GM12878 (cell line): ENCODE results near the gene MAVS. TPM values are rescaled to one million over a fixed set of nuclear protein-coding genes. Genes with fewer than 3 reads are reported as not detected.

Source experiments
- BCLAF1 ChIP-seq: fragments of 450-650 bp; IDR thresholded peaks from 2 replicates; pipeline ENCODE4 v1.6.1; 2017; ENCODE audit warnings: antibody characterized with exemption, mild to moderate bottlenecking, moderate library complexity
- CBX5 ChIP-seq: sonication (generic); IDR thresholded peaks from 2 replicates; pipeline ENCODE4 v1.6.1; 2016; ENCODE audit warnings: low read depth, moderate library complexity, mild to moderate bottlenecking, inconsistent platforms
- CHD4 ChIP-seq: fragments of 200-600 bp; sonication (generic); IDR thresholded peaks from 2 replicates; pipeline ENCODE4 v1.6.1; 2016; ENCODE audit warnings: mild to moderate bottlenecking
- CREB1 ChIP-seq: IDR thresholded peaks from 2 replicates; pipeline ENCODE4 v1.6.1; 2012; ENCODE audit warnings: low read depth, mild to moderate bottlenecking, inconsistent platforms
- CTCF ChIP-seq, 3 experiments: IDR thresholded peaks in 2 of 3; conservative IDR thresholded peaks in 1 of 3; 2 replicates each; pipeline ENCODE4 v1.5.1; 2011; ENCODE audit warnings: low read depth in 3 of 3, low read length in 3 of 3, mild to moderate bottlenecking in 3 of 3, control low read depth in 2 of 3, moderate library complexity in 2 of 3, inconsistent platforms in 1 of 3, mixed read lengths in 1 of 3; ENCODE audit not compliant: control insufficient read depth in 2 of 3, insufficient read depth in 1 of 3; ENCODE audit errors: extremely low read depth in 1 of 3
- EGR1 ChIP-seq, 2 experiments: IDR thresholded peaks; 1 replicate in 1 of 2; 2 replicates in 1 of 2; pipeline ENCODE4 v1.6.1; 2011 to 2012; ENCODE audit warnings: low read depth in 2 of 2, low read length in 2 of 2, borderline replicate concordance in 1 of 2, mild to moderate bottlenecking in 1 of 2, moderate library complexity in 1 of 2
- GABPA ChIP-seq: IDR thresholded peaks from 2 replicates; pipeline ENCODE4 v1.6.1; 2014; ENCODE audit warnings: antibody characterized with exemption, low read depth, mild to moderate bottlenecking, inconsistent platforms
- HDGF ChIP-seq: fragments of 450-650 bp; IDR thresholded peaks from 2 replicates; pipeline ENCODE4 v1.6.1; 2016; ENCODE audit warnings: antibody characterized with exemption
- MAX ChIP-seq: IDR thresholded peaks from 2 replicates; pipeline ENCODE4 v1.6.1; 2012; ENCODE audit warnings: low read depth, low read length, improper control_type of control experiment
- NR2F1 ChIP-seq: fragments of 450-650 bp; conservative IDR thresholded peaks from 2 replicates; pipeline ENCODE4 v1.6.1; 2017; ENCODE audit warnings: mild to moderate bottlenecking
- NRF1 ChIP-seq: conservative IDR thresholded peaks from 2 replicates; pipeline ENCODE4 v1.6.1; 2011; ENCODE audit warnings: mild to moderate bottlenecking, low read depth, low read length, improper control_type of control experiment
- PKNOX1 ChIP-seq: fragments of 450-650 bp; IDR thresholded peaks from 2 replicates; pipeline ENCODE4 v1.6.1; 2016; ENCODE audit warnings: mild to moderate bottlenecking
- SREBF1 ChIP-seq: IDR thresholded peaks from 2 replicates; pipeline ENCODE4 v1.6.1; 2012; ENCODE audit warnings: mild to moderate bottlenecking, low read length
- SREBF2 ChIP-seq: IDR thresholded peaks from 2 replicates; pipeline ENCODE4 v1.6.1; 2012; ENCODE audit warnings: mild to moderate bottlenecking, low read length
- STAT1 ChIP-seq: fragments of 450-650 bp; conservative IDR thresholded peaks from 2 replicates; pipeline ENCODE4 v1.6.1; 2014; ENCODE audit warnings: antibody characterized with exemption, mild to moderate bottlenecking
- polyA plus RNA-seq, 11 experiments: library from polyadenylated mRNA; depleted of rRNA in 4 of 11; unstranded in 6 of 11; stranded (reverse) in 5 of 11; fragments of >200 nt; fragmentation: Nextera tagmentation in 4 of 11; fragmentation: Illumina TruSeq in 1 of 11; extraction: Ambion mirVana in 4 of 11; extraction: Trizol in 1 of 11; gene quantifications; 1 replicate in 1 of 11; 2 replicates in 10 of 11; pipeline versions ENCODE4 v1.2.1 to v1.2.3, GENCODE V29; 2011 to 2016; ENCODE audit warnings: inconsistent platforms in 2 of 11, missing spikeins in 2 of 11, low read depth in 1 of 11
- total RNA-seq, 4 experiments: library from RNA; depleted of rRNA in 3 of 4; stranded (reverse); fragments of >200 nt in 3 of 4; fragmentation: Illumina TruSeq in 1 of 4; extraction: Trizol in 1 of 4; gene quantifications; 2 replicates each; pipeline versions ENCODE4 v1.2.1 to v1.2.3, GENCODE V29; 2013 to 2021
- TF ChIP-seq, protein P1 (sequence below): fragments of 450-650 bp; conservative IDR thresholded peaks from 2 replicates; pipeline ENCODE4 v1.6.1; 2017; ENCODE audit warnings: mild to moderate bottlenecking, moderate library complexity
- TF ChIP-seq, protein P2 (sequence below): fragments of 150-350 bp; IDR thresholded peaks from 2 replicates; pipeline ENCODE4 v1.6.1; 2016; ENCODE audit warnings: low read depth, low read length

Gene MAVS
- total and polyA plus RNA-seq, 10 of the 15 experiments (the other 5 are each of a cell fraction or from before 2014, with no cell fraction given), result 1.6 to 25.2 (median 12.6) TPM

- TF ChIP-seq, protein P1, sequence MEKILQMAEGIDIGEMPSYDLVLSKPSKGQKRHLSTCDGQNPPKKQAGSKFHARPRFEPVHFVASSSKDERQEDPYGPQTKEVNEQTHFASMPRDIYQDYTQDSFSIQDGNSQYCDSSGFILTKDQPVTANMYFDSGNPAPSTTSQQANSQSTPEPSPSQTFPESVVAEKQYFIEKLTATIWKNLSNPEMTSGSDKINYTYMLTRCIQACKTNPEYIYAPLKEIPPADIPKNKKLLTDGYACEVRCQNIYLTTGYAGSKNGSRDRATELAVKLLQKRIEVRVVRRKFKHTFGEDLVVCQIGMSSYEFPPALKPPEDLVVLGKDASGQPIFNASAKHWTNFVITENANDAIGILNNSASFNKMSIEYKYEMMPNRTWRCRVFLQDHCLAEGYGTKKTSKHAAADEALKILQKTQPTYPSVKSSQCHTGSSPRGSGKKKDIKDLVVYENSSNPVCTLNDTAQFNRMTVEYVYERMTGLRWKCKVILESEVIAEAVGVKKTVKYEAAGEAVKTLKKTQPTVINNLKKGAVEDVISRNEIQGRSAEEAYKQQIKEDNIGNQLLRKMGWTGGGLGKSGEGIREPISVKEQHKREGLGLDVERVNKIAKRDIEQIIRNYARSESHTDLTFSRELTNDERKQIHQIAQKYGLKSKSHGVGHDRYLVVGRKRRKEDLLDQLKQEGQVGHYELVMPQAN, result peak; percentile 37; the same call in 1 of the 2 replicates
- TF ChIP-seq HDGF (peak; percentile 96), CBX5 (no peak), CHD4 (no peak), EGR1 (IDR thresholded peaks at IDR 0.05; ENCODE audit: borderline replicate concordance in 1 of 2, low read depth in 2 of 2, low read length in 2 of 2) (peak in 1 of 2 experiments; percentile 98; a peak in 2 of 3 replicates), NRF1 (no peak), MAX (peak; percentile 34; the same call in 1 of the 2 replicates), PKNOX1 (peak; percentile 100), BCLAF1 (no peak), GABPA (peak; percentile 87), STAT1 (0 out of 2 replicates have a peak, but pooled peaks have one; percentile 33), CREB1 (peak; percentile 92), SREBF2 (no peak), NR2F1 (peak; percentile 84), CTCF (IDR thresholded peaks at IDR 0.05 in 2 of 3, conservative IDR thresholded peaks at IDR 0.05 in 1 of 3; ENCODE audit: control insufficient read depth in 2 of 3, extremely low read depth in 1 of 3, insufficient read depth in 1 of 3, low read depth in 3 of 3, low read length in 3 of 3) (peak; percentile 19 to 74 (median 39); a peak in 4 of 6 replicates), SREBF1 (no peak)
- TF ChIP-seq, protein P2, sequence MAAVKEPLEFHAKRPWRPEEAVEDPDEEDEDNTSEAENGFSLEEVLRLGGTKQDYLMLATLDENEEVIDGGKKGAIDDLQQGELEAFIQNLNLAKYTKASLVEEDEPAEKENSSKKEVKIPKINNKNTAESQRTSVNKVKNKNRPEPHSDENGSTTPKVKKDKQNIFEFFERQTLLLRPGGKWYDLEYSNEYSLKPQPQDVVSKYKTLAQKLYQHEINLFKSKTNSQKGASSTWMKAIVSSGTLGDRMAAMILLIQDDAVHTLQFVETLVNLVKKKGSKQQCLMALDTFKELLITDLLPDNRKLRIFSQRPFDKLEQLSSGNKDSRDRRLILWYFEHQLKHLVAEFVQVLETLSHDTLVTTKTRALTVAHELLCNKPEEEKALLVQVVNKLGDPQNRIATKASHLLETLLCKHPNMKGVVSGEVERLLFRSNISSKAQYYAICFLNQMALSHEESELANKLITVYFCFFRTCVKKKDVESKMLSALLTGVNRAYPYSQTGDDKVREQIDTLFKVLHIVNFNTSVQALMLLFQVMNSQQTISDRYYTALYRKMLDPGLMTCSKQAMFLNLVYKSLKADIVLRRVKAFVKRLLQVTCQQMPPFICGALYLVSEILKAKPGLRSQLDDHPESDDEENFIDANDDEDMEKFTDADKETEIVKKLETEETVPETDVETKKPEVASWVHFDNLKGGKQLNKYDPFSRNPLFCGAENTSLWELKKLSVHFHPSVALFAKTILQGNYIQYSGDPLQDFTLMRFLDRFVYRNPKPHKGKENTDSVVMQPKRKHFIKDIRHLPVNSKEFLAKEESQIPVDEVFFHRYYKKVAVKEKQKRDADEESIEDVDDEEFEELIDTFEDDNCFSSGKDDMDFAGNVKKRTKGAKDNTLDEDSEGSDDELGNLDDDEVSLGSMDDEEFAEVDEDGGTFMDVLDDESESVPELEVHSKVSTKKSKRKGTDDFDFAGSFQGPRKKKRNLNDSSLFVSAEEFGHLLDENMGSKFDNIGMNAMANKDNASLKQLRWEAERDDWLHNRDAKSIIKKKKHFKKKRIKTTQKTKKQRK, result peak; percentile 90
Observed at GRCh38 chr20:3888622-3889488, 42.2 kb downstream of the MAVS start, which contains the start of gene PANK2 (continued).
